ENCODE measurements around the gene SMIM1. TPM values are rescaled to one million over a fixed set of nuclear protein-coding genes. Genes with fewer than 3 reads are reported as not detected.

SMIM1 gene
- total and polyA plus RNA-seq, 2 of the 4 experiments (the other 2 are of a cell fraction): 0.90 to 3.4 TPM

DNA sequence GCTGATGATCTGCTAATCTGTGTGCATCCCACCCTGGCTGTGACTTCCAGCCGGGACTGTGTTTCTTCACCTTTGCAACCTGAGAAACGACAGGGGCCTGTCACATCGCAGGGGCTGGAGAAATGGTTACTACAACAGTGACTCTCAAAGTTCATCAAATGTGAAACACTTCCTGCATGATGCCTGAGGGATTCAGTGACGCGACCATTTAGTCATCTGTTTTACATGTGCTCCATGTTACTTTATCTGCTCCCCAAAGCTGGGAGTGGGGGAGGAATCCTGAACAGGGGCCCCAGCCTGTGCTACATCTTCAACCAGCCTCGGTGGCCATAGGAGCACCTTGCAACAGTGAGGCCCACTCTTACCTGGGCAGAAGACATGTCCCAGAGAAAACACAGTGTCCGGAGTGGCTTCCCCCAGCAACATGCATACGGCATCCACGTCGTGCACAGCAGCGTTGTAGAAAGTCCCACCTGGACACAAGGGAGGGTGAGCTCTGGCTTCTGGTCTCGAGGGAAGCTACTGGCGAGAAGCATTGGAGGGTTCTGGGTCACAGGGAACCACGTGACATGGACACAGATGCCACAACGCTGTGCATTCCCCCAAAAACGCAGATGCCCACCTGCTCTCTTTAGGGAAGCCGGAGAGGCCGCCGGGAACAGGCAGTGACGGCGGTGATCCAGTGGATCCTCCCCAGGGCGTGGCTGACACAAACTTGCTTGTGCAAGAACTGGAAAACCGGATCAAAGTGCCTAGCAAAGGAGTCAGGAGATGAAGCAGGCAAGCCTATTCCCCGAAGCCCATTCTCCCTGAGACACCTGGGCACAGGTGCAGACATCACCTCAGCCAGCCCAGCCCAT, 29.9 kb upstream of the SMIM1 start:
- Histone ChIP-seq H3K9me3 (ENCODE audit: control insufficient read depth, insufficient read depth, low read length) (no peaks in the 10 kb centered on the region), H3K36me3 (ENCODE audit: control insufficient read depth, insufficient read depth, low read length) (peaks cover 40% of the 10 kb centered on the region), H3K18ac (ENCODE audit: low read depth, low read length) (no peak overlapping the region), H2BK120ac (ENCODE audit: low read depth, low read length) (no peak overlapping the region), H4K5ac (ENCODE audit: low read depth, low read length) (no peak overlapping the region), H2BK20ac (ENCODE audit: low read depth, low read length) (no peak overlapping the region), H3K9ac (ENCODE audit: low read depth, low read length) (no peak overlapping the region), H3K56ac (ENCODE audit: extremely low read depth, insufficient read depth, low read length) (no peak overlapping the region), H3K9me1 (ENCODE audit: insufficient read depth, low read length) (0 out of 2 replicates have a peak, but pooled peaks cover 6% of the 10 kb centered on the region), H3K23ac (ENCODE audit: low read depth, low read length) (no peak overlapping the region), H3K4ac (ENCODE audit: low read depth, low read length) (no peak overlapping the region), H4K8ac (ENCODE audit: low read depth in 2 of 2, low read length in 2 of 2) (no peak overlapping the region), H2BK15ac (ENCODE audit: low read depth, low read length) (no peak overlapping the region), H3K27ac (ENCODE audit: insufficient read depth, low read length) (no peak overlapping the region), H2AK5ac (ENCODE audit: low read depth, low read length) (no peak overlapping the region), H3K4me1 (ENCODE audit: control insufficient read depth, insufficient read depth, low read length) (peaks cover 6% of the 10 kb centered on the region; the same call in 1 of the 2 replicates), H3K14ac (replicated peaks; ENCODE audit: low read depth, low read length) (no peak overlapping the region), H3K79me1 (ENCODE audit: low read depth in 1 of 2, low read length in 2 of 2) (peaks cover 11 to 24% of the 10 kb centered on the region in 2 experiments; a peak in 3 of 4 replicates), H3K27me3 (ENCODE audit: control insufficient read depth, insufficient read depth, low read length) (no peaks in the 10 kb centered on the region), H4K91ac (ENCODE audit: insufficient read depth, low read depth, low read length) (no peak overlapping the region), H2BK5ac (ENCODE audit: low read depth, low read length, poor library complexity, severe bottlenecking) (no peak overlapping the region), H3K4me2 (ENCODE audit: low read depth, low read length) (no peak overlapping the region), H2AK9ac (replicated peaks; ENCODE audit: low read depth, low read length, poor library complexity) (no peak overlapping the region), H2AFZ (replicated peaks; ENCODE audit: low read length, poor library complexity) (no peak overlapping the region), H3K4me3 (ENCODE audit: insufficient read depth, low read depth, low read length) (no peak overlapping the region), H4K20me1 (ENCODE audit: insufficient read depth, low read length) (no peaks in the 10 kb centered on the region; the same call in 1 of the 2 replicates)
- ATAC-seq (ENCODE audit: low read depth) (no peak), DNase-seq (no peak)
- POLR2A ChIA-PET (ENCODE audit: unreplicated experiment): no interaction called here
- BruUV-seq (replicated peaks): no TSS peak
- in situ Hi-C loops (cut with MboI; ENCODE audit: low sequenced_read_pairs): no loop called here
- dilution Hi-C loops (cut with HindIII; ENCODE audit: low sequenced_read_pairs, unreplicated experiment): no loop called here
- WGBS, 2 experiments (ENCODE audit: extremely low coverage in 2 of 2, insufficient read length in 1 of 2): 89% methylated on average over 17 of the region's 24 CpGs; no CpG with 5 or more reads in 1 of the 2 experiments
- intact Hi-C loops (cut with micrococcal nuclease): no loop called here
- TF ChIP-seq, protein P1, sequence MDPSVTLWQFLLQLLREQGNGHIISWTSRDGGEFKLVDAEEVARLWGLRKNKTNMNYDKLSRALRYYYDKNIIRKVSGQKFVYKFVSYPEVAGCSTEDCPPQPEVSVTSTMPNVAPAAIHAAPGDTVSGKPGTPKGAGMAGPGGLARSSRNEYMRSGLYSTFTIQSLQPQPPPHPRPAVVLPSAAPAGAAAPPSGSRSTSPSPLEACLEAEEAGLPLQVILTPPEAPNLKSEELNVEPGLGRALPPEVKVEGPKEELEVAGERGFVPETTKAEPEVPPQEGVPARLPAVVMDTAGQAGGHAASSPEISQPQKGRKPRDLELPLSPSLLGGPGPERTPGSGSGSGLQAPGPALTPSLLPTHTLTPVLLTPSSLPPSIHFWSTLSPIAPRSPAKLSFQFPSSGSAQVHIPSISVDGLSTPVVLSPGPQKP (IDR thresholded peaks at IDR 0.05; ENCODE audit: borderline replicate concordance, low read depth, low read length): no peak
- TF ChIP-seq MAZ (IDR thresholded peaks at IDR 0.05; ENCODE audit: borderline replicate concordance, low read depth, low read length): no peak
- TF ChIP-seq POLR2A (IDR thresholded peaks at IDR 0.05; ENCODE audit: low read depth, low read length): no peak
- no peak for TF ChIP-seq CHD1 (IDR thresholded peaks at IDR 0.05; ENCODE audit: low read depth, low read length)
- no peak for TF ChIP-seq BHLHE40 (IDR thresholded peaks at IDR 0.05; ENCODE audit: low read depth, low read length)
- no peak for TF ChIP-seq CEBPB (IDR thresholded peaks at IDR 0.05; ENCODE audit: low read depth, low read length)
- TF ChIP-seq FOS (IDR thresholded peaks at IDR 0.05; ENCODE audit: low read depth, low read length): no peak
- no peak for TF ChIP-seq NFE2L2 (IDR thresholded peaks at IDR 0.05; ENCODE audit: low read depth, low read length)
- TF ChIP-seq, protein P2, sequence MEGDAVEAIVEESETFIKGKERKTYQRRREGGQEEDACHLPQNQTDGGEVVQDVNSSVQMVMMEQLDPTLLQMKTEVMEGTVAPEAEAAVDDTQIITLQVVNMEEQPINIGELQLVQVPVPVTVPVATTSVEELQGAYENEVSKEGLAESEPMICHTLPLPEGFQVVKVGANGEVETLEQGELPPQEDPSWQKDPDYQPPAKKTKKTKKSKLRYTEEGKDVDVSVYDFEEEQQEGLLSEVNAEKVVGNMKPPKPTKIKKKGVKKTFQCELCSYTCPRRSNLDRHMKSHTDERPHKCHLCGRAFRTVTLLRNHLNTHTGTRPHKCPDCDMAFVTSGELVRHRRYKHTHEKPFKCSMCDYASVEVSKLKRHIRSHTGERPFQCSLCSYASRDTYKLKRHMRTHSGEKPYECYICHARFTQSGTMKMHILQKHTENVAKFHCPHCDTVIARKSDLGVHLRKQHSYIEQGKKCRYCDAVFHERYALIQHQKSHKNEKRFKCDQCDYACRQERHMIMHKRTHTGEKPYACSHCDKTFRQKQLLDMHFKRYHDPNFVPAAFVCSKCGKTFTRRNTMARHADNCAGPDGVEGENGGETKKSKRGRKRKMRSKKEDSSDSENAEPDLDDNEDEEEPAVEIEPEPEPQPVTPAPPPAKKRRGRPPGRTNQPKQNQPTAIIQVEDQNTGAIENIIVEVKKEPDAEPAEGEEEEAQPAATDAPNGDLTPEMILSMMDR (conservative IDR thresholded peaks at IDR 0.05; ENCODE audit: low read depth, low read length): no peak
- TF ChIP-seq RCOR1 (IDR thresholded peaks at IDR 0.05; ENCODE audit: insufficient replicate concordance, low read length): no peak
- CTCF ChIA-PET: no interaction called here
